Muscle layer of colon (tissue), 2 donors: Measurements from ENCODE around the gene PTPN13.
A peak's percentile ranks its signal among the peaks of the same experiment; 100 is the strongest.

Experiments used
- H3K27ac ChIP-seq: one replicate; pipeline ENCODE4 v1.7.0; 2013; ENCODE audit warnings: low read depth, mild to moderate bottlenecking, low read length, moderate library complexity
- H3K27me3 ChIP-seq, 2 donors: one replicate each; pipeline ENCODE4 v1.7.0; 2013; ENCODE audit warnings: low read length in 2 of 2, mild to moderate bottlenecking in 2 of 2; ENCODE audit not compliant: insufficient read depth in 2 of 2, control insufficient read depth in 1 of 2
- H3K36me3 ChIP-seq: one replicate; pipeline ENCODE4 v1.7.0; 2013; ENCODE audit warnings: mild to moderate bottlenecking, low read length; ENCODE audit not compliant: insufficient read depth
- H3K4me1 ChIP-seq: one replicate; pipeline ENCODE4 v1.7.0; 2013; ENCODE audit warnings: mild to moderate bottlenecking, low read length; ENCODE audit not compliant: insufficient read depth
- H3K4me3 ChIP-seq, 2 donors: one replicate each; pipeline ENCODE4 v1.7.0; 2013; ENCODE audit warnings: low read length in 2 of 2, low read depth in 1 of 2, mild to moderate bottlenecking in 1 of 2, moderate library complexity in 1 of 2
- H3K9ac ChIP-seq: one replicate; pipeline ENCODE4 v1.7.0; 2013; ENCODE audit warnings: low read length
- H3K9me3 ChIP-seq: one replicate; pipeline ENCODE4 v1.7.0; 2013; ENCODE audit warnings: mild to moderate bottlenecking, low read length
- donor health status: abdominal sarcoma.
- donor health status: Adenocarcinoma of cecum.

The PTPN13 gene

GRCh38 chr4:86619656-86620055, 25.5 kb downstream of the PTPN13 start:
- H3K9me3 ChIP-seq, result no peaks in the 10 kb centered on the region
- H3K27me3 ChIP-seq, result no peaks in the 10 kb centered on the region
- no peaks in the 10 kb centered on the region for H3K36me3 ChIP-seq
- no peak overlapping the region for H3K9ac ChIP-seq
- H3K4me3 ChIP-seq, result no peak overlapping the region
- peaks cover 4% of the 10 kb centered on the region for H3K4me1 ChIP-seq
- no peak overlapping the region for H3K27ac ChIP-seq

GRCh38 chr4:86621435-86621834, 27.3 kb downstream of the PTPN13 start:
- no peak overlapping the region for H3K9ac ChIP-seq
- no peaks in the 10 kb centered on the region for H3K9me3 ChIP-seq
- peaks cover 4% of the 10 kb centered on the region for H3K4me1 ChIP-seq
- no peak overlapping the region for H3K4me3 ChIP-seq
- H3K36me3 ChIP-seq, result no peaks in the 10 kb centered on the region
- H3K27me3 ChIP-seq, result no peaks in the 10 kb centered on the region
- H3K27ac ChIP-seq, result no peak overlapping the region

DNA sequence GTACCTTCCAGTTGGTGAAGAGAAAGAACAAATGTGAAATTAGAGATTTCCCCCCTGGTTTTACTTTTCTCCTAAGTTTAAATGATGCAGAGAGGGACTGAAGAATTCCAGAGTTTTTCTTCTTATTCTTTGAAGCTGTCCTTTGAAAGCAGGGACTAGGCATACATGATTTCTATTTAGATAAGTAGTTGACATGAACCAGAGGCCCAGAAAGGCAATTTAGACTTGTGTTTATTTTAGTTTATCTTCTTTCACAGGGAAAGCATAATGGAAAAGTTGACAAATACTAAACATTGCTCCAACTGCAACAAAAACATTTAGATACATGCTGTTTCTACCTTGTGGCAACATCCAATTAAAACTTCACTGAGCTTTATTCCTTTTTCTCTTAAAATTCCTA, 32.0 kb downstream of the PTPN13 start:
- Histone ChIP-seq H3K9ac (no peak overlapping the region), H3K4me1 (peaks cover 4% of the 10 kb centered on the region), H3K9me3 (no peaks in the 10 kb centered on the region), H3K27me3 (no peaks in the 10 kb centered on the region), H3K27ac (no peak overlapping the region), H3K36me3 (no peaks in the 10 kb centered on the region), H3K4me3 (no peak overlapping the region)

GRCh38 chr4:86627462-86628135, 33.5 kb downstream of the PTPN13 start:
- H3K4me1 ChIP-seq, result no peaks in the 10 kb centered on the region
- no peak overlapping the region for H3K4me3 ChIP-seq
- no peaks in the 10 kb centered on the region for H3K36me3 ChIP-seq
- no peaks in the 10 kb centered on the region for H3K27me3 ChIP-seq
- H3K27ac ChIP-seq, result no peak overlapping the region
- H3K9ac ChIP-seq, result no peak overlapping the region
- H3K9me3 ChIP-seq, result no peaks in the 10 kb centered on the region

- H3K9me3 ChIP-seq, result no peaks in the 10 kb centered on the region
- H3K4me1 ChIP-seq, result peaks cover 3% of the 10 kb centered on the region
- H3K27me3 ChIP-seq, result no peaks in the 10 kb centered on the region
- no peak overlapping the region for H3K4me3 ChIP-seq
- no peak overlapping the region for H3K27ac ChIP-seq
- no peak overlapping the region for H3K9ac ChIP-seq
- H3K36me3 ChIP-seq, result no peaks in the 10 kb centered on the region
These were observed 36.5 kb downstream of the PTPN13 start for GRCh38 chr4:86630629-86631028.

- Histone ChIP-seq H3K27me3 (no peaks in the 10 kb centered on the region), H3K4me1 (peaks cover 3% of the 10 kb centered on the region), H3K9ac (no peak overlapping the region)
These were observed 37.1 kb downstream of the PTPN13 start for GRCh38 chr4:86631166-86631565.

GRCh38 chr4:86633854-86634253, 39.7 kb downstream of the PTPN13 start:
- Histone ChIP-seq H3K9me3 (no peaks in the 10 kb centered on the region), H3K36me3 (peaks cover 4% of the 10 kb centered on the region), H3K4me1 (peaks cover 3% of the 10 kb centered on the region), H3K27me3 (no peaks in the 10 kb centered on the region), H3K9ac (no peak overlapping the region), H3K27ac (no peak overlapping the region), H3K4me3 (peak overlapping the region in 1 of 2 donors; percentile 1)

More at GRCh38 chr4:86631166-86631565, 37.1 kb downstream of the PTPN13 start:
- no peak overlapping the region for H3K4me3 ChIP-seq
- H3K9me3 ChIP-seq, result no peaks in the 10 kb centered on the region
- peaks cover 4% of the 10 kb centered on the region for H3K36me3 ChIP-seq
- no peak overlapping the region for H3K27ac ChIP-seq

GRCh38 chr4:86640469-86640868, 46.4 kb downstream of the PTPN13 start:
- Histone ChIP-seq H3K9ac (no peak overlapping the region), H3K4me1 (no peaks in the 10 kb centered on the region), H3K9me3 (no peaks in the 10 kb centered on the region), H3K27ac (no peak overlapping the region), H3K4me3 (no peak overlapping the region), H3K36me3 (peaks cover 4% of the 10 kb centered on the region), H3K27me3 (no peaks in the 10 kb centered on the region)

GRCh38 chr4:86641516-86642090, 47.5 kb downstream of the PTPN13 start:
- no peaks in the 10 kb centered on the region for H3K27me3 ChIP-seq
- H3K4me1 ChIP-seq, result no peaks in the 10 kb centered on the region
- no peaks in the 10 kb centered on the region for H3K36me3 ChIP-seq
- no peak overlapping the region for H3K4me3 ChIP-seq
- H3K9me3 ChIP-seq, result no peaks in the 10 kb centered on the region
- no peak overlapping the region for H3K9ac ChIP-seq
- no peak overlapping the region for H3K27ac ChIP-seq

DNA sequence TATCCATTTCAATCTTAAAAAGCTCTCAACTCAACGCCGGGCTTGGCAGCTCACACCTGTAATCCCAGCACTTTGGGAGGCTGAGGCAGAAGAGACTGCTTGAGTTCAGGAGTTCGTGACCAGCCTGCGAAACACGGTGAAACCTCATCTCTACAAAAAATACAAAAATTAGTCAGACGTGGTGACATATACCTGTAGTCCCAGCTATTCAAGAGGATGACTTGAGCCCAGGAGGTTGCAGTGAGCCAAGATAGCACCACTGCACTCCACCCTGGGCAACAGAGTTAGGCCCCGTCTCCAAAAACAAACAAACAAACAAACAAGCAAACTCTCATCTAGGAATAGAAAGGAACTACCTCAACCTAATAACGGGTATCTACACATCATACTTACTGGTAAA, 50.8 kb downstream of the PTPN13 start:
- Histone ChIP-seq H3K9me3 (peaks cover 7% of the 10 kb centered on the region), H3K27ac (no peak overlapping the region), H3K9ac (no peak overlapping the region), H3K4me3 (no peak overlapping the region), H3K27me3 (no peaks in the 10 kb centered on the region), H3K4me1 (no peaks in the 10 kb centered on the region), H3K36me3 (no peaks in the 10 kb centered on the region)

- H3K27ac ChIP-seq, result no peak overlapping the region
- H3K9ac ChIP-seq, result no peak overlapping the region
- peaks cover 17% of the 10 kb centered on the region for H3K9me3 ChIP-seq
- H3K27me3 ChIP-seq, result no peaks in the 10 kb centered on the region
- H3K4me3 ChIP-seq, result no peak overlapping the region
- H3K4me1 ChIP-seq, result no peaks in the 10 kb centered on the region
- no peaks in the 10 kb centered on the region for H3K36me3 ChIP-seq
These were observed 58.3 kb downstream of the PTPN13 start for GRCh38 chr4:86652332-86652932.
